ENCODE results near the gene EED.
A peak's percentile ranks its signal among the peaks of the same experiment; 100 is the strongest.
"Not testable (repeated sequence)": the region's sequence is repeated elsewhere in the genome, so short reads cannot be mapped to it uniquely, and the experiment has no call there.

Gene EED

GRCh38 chr11:86279747-86280146 lies 35.2 kb downstream of the EED start:
- H3K4me3 ChIP-seq (ENCODE audit: control insufficient read depth, low read depth, low read length), result no peak overlapping the region
- DNase-seq (ENCODE audit: low read depth), result no peak
- no peak for TF ChIP-seq CTCF (IDR thresholded peaks at IDR 0.05; ENCODE audit: control insufficient read depth, insufficient read depth, low read depth, low read length, missing control alignments)

GRCh38 chr11:86287468-86287796 lies 42.9 kb downstream of the EED start:
- H3K4me3 ChIP-seq (ENCODE audit: control insufficient read depth, low read depth, low read length), result no peak overlapping the region
- TF ChIP-seq CTCF (IDR thresholded peaks at IDR 0.05; ENCODE audit: control insufficient read depth, insufficient read depth, low read depth, low read length, missing control alignments), result no peak
- no peak for DNase-seq (ENCODE audit: low read depth)

- H3K4me3 ChIP-seq (ENCODE audit: control insufficient read depth, low read depth, low read length), result no peak overlapping the region
- TF ChIP-seq CTCF (IDR thresholded peaks at IDR 0.05; ENCODE audit: control insufficient read depth, insufficient read depth, low read depth, low read length, missing control alignments), result no peak
- no peak for DNase-seq (ENCODE audit: low read depth)
Observed at GRCh38 chr11:86288776-86289507, 44.4 kb downstream of the EED start.

GRCh38 chr11:86289508-86290280 lies 45.1 kb downstream of the EED start:
- H3K4me3 ChIP-seq (ENCODE audit: control insufficient read depth, low read depth, low read length); DNase-seq (ENCODE audit: low read depth): not testable (repeated sequence)

GRCh38 chr11:86291466-86292262 lies 47.1 kb downstream of the EED start:
- H3K4me3 ChIP-seq (ENCODE audit: control insufficient read depth, low read depth, low read length), result no peak overlapping the region
- peak; percentile 71 for TF ChIP-seq CTCF (IDR thresholded peaks at IDR 0.05; ENCODE audit: control insufficient read depth, insufficient read depth, low read depth, low read length, missing control alignments)
- DNase-seq (ENCODE audit: low read depth), result peak; percentile 13

- TF ChIP-seq CTCF (IDR thresholded peaks at IDR 0.05; ENCODE audit: control insufficient read depth, insufficient read depth, low read depth, low read length, missing control alignments), result no peak
- no peak overlapping the region for H3K4me3 ChIP-seq (ENCODE audit: control insufficient read depth, low read depth, low read length)
- DNase-seq (ENCODE audit: low read depth), result no peak
Observed at GRCh38 chr11:86292912-86293616, 48.5 kb downstream of the EED start.

Data from AG09309 (cell line).